Measurements from ENCODE around the gene TBC1D5. TPM values are rescaled to one million over a fixed set of nuclear protein-coding genes. Genes with fewer than 3 reads are reported as not detected.

TBC1D5 gene
- total RNA-seq, 1 donor from 2014 or later: 108 TPM

- H2AFZ ChIP-seq (replicated peaks): no peak overlapping the region
- H3K27me3 ChIP-seq: no peaks in the 10 kb centered on the region
- DNase-seq (ENCODE audit: low spot score): no peak
- no peak overlapping the region for H3K27ac Mint-ChIP-seq
- H3K9ac ChIP-seq: no peak overlapping the region
- no peak overlapping the region for H3K4me3 Mint-ChIP-seq
- TF ChIP-seq EZH2phosphoT487 (IDR thresholded peaks at IDR 0.05) (no peak), EZH2 (IDR thresholded peaks at IDR 0.05) (no peak)
- TF ChIP-seq, protein P1, sequence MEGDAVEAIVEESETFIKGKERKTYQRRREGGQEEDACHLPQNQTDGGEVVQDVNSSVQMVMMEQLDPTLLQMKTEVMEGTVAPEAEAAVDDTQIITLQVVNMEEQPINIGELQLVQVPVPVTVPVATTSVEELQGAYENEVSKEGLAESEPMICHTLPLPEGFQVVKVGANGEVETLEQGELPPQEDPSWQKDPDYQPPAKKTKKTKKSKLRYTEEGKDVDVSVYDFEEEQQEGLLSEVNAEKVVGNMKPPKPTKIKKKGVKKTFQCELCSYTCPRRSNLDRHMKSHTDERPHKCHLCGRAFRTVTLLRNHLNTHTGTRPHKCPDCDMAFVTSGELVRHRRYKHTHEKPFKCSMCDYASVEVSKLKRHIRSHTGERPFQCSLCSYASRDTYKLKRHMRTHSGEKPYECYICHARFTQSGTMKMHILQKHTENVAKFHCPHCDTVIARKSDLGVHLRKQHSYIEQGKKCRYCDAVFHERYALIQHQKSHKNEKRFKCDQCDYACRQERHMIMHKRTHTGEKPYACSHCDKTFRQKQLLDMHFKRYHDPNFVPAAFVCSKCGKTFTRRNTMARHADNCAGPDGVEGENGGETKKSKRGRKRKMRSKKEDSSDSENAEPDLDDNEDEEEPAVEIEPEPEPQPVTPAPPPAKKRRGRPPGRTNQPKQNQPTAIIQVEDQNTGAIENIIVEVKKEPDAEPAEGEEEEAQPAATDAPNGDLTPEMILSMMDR (IDR thresholded peaks at IDR 0.05): no peak
- H3K36me3 ChIP-seq: peaks cover 3% of the 10 kb centered on the region
- no peak overlapping the region for H3K4me3 ChIP-seq
- H3K27ac ChIP-seq: no peak overlapping the region
- H3K9me3 Mint-ChIP-seq: no peaks in the 10 kb centered on the region
- no peaks in the 10 kb centered on the region for H3K4me1 ChIP-seq
- H3K4me2 ChIP-seq: no peak overlapping the region
- no peaks in the 10 kb centered on the region for H3K36me3 Mint-ChIP-seq
- no peaks in the 10 kb centered on the region for H3K79me2 ChIP-seq (ENCODE audit: low read depth)
- H4K20me1 ChIP-seq (ENCODE audit: low read depth): no peaks in the 10 kb centered on the region
- no peaks in the 10 kb centered on the region for H3K4me1 Mint-ChIP-seq
- H3F3A ChIP-seq (ENCODE audit: low read depth): no peaks in the 10 kb centered on the region
- no peaks in the 10 kb centered on the region for H3K27me3 Mint-ChIP-seq (ENCODE audit: insufficient read depth, low read depth)
- no peaks in the 10 kb centered on the region for H3K9me3 ChIP-seq (ENCODE audit: low read depth)
Observed at GRCh38 chr3:17420668-17421067, 321.8 kb downstream of the TBC1D5 start.

GRCh38 chr3:17412950-17413530 is 329.4 kb downstream of the TBC1D5 start:
- Mint-ChIP-seq H3K4me1 (no peaks in the 10 kb centered on the region), H3K27ac (no peak overlapping the region), H3K36me3 (no peaks in the 10 kb centered on the region), H3K9me3 (no peaks in the 10 kb centered on the region), H3K27me3 (ENCODE audit: insufficient read depth, low read depth) (peaks cover 2% of the 10 kb centered on the region), H3K4me3 (no peak overlapping the region)
- no peaks in the 10 kb centered on the region for H3K79me2 ChIP-seq (ENCODE audit: low read depth)
- H3K27me3 ChIP-seq: no peaks in the 10 kb centered on the region
- no peaks in the 10 kb centered on the region for H3K9me3 ChIP-seq (ENCODE audit: low read depth)
- H3K36me3 ChIP-seq: no peaks in the 10 kb centered on the region
- H3K9ac ChIP-seq: no peak overlapping the region
- H3K27ac ChIP-seq: no peak overlapping the region
- H3K4me2 ChIP-seq: no peak overlapping the region
- no peak overlapping the region for H3K4me3 ChIP-seq
- no peak overlapping the region for H2AFZ ChIP-seq (replicated peaks)
- H4K20me1 ChIP-seq (ENCODE audit: low read depth): no peaks in the 10 kb centered on the region
- peaks cover 5% of the 10 kb centered on the region for H3K4me1 ChIP-seq
- H3F3A ChIP-seq (ENCODE audit: low read depth): no peaks in the 10 kb centered on the region
- TF ChIP-seq EZH2phosphoT487 (IDR thresholded peaks at IDR 0.05): no peak
- TF ChIP-seq, protein P1 (IDR thresholded peaks at IDR 0.05): peak; percentile 81
- no peak for TF ChIP-seq EZH2 (IDR thresholded peaks at IDR 0.05)
- DNase-seq (ENCODE audit: low spot score): peak; percentile 82

- Histone ChIP-seq H3K79me2 (ENCODE audit: low read depth) (no peaks in the 10 kb centered on the region), H2AFZ (replicated peaks) (no peak overlapping the region), H3K27me3 (no peaks in the 10 kb centered on the region), H3F3A (ENCODE audit: low read depth) (no peaks in the 10 kb centered on the region), H3K9ac (no peak overlapping the region), H3K4me2 (no peak overlapping the region), H3K4me3 (no peak overlapping the region), H3K9me3 (ENCODE audit: low read depth) (no peaks in the 10 kb centered on the region), H4K20me1 (ENCODE audit: low read depth) (no peaks in the 10 kb centered on the region), H3K36me3 (no peaks in the 10 kb centered on the region), H3K27ac (no peak overlapping the region), H3K4me1 (peaks cover 15% of the 10 kb centered on the region)
- TF ChIP-seq, protein P1 (IDR thresholded peaks at IDR 0.05): no peak
- no peak for TF ChIP-seq EZH2 (IDR thresholded peaks at IDR 0.05)
- TF ChIP-seq EZH2phosphoT487 (IDR thresholded peaks at IDR 0.05): no peak
- H3K9me3 Mint-ChIP-seq: no peaks in the 10 kb centered on the region
- DNase-seq (ENCODE audit: low spot score): no peak
- no peaks in the 10 kb centered on the region for H3K36me3 Mint-ChIP-seq
- no peak overlapping the region for H3K4me3 Mint-ChIP-seq
- peaks cover 2% of the 10 kb centered on the region for H3K27me3 Mint-ChIP-seq (ENCODE audit: insufficient read depth, low read depth)
- H3K4me1 Mint-ChIP-seq: no peaks in the 10 kb centered on the region
- no peak overlapping the region for H3K27ac Mint-ChIP-seq
Observed at GRCh38 chr3:17411157-17411877, 331.1 kb downstream of the TBC1D5 start.

All from neural progenitor cell (in vitro differentiated cells).